Activated CD4-positive, alpha-beta T cell treated with anti-CD3 and anti-CD28 coated beads for 24 hours (primary cell): ENCODE measurements around the gene ARTN.

Experiments
- DNase-seq, 2 donors: peaks; one replicate each; pipeline ENCODE4 v3.0.0-alpha.2; 2020; ENCODE audit warnings: low read depth in 2 of 2

The ARTN gene

DNA sequence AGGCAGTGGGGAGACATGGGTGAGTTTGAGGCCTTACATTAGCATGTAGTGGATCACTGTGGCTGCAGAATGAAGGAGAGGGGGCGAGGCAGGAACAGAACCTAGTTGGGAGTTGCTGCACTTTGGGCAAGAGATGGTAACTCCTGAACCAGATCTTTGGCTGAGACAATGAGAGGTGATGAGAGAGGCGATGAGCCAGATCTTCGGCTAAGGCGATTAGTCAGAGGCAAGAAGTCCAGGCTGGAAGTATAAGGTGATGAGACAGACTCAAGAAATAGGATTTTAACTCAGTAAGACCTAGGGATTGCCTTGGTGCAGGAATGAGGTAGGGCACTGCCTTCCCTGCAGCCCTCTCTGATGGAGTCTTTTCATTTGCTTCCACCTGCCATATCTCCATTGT lies 9.1 kb upstream of the ARTN start:
- no peak for DNase-seq

DNA sequence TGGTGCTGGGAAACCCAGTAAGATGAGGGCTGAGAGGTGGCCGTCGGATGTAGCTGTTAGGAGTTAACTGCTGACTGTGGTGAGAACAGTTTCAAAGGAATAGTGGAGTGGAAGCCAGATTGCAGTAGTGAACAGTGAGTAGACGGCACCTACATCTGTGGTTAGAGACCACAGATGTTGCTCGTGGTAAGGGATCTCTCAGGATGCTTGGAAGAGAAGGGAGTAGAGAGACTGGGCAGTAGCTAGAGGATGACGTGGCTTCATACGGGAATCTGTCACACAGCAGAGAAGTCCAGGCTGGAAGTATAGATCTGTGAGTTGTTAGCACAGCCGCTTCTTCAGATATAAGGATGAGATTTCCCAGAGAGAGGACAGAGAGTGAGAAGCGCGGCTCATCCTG lies 7.8 kb upstream of the ARTN start:
- no peak for DNase-seq

DNA sequence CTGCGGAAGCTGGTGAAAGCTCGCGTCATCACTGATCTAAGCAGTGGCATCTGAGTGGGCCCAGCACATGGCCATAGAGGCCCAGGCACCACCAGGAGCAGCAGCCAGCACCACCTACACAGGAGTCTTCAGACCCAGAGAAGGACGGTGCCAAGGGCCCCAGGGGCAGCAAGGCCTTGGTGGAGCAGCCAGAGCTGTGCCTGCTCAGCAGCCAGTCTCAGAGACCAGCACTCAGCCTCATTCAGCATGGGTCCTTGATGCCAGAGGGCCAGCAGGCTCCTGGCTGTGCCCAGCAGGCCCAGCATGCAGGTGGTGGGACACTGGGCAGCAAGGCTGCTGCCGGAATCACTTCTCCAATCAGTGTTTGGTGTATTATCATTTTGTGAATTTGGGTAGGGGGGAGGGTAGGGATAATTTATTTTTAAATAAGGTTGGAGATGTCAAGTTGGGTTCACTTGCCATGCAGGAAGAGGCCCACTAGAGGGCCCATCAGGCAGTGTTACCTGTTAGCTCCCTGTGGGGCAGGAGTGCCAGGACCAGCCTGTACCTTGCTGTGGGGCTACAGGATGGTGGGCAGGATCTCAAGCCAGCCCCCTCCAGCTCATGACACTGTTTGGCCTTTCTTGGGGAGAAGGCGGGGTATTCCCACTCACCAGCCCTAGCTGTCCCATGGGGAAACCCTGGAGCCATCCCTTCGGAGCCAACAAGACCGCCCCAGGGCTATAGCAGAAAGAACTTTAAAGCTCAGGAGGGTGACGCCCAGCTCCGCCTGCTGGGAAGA lies 3.2 kb upstream of the ARTN start:
- no peak for DNase-seq

DNA sequence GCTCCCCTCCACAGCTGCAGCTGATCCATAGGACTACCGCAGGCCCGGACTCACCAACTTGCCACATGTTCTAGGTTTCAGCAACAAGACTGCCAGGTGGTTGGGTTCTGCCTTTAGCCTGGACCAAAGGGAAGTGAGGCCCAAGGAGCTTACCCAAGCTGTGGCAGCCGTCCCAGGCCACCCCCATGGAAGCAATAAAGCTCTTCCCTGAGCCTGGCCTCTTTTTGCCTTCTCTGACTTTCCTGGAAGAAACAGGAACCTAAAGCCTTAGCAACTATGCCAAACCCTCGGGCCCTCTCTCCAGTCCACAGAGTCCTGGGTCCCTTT lies 2.7 kb upstream of the ARTN start:
- no peak for DNase-seq

DNA sequence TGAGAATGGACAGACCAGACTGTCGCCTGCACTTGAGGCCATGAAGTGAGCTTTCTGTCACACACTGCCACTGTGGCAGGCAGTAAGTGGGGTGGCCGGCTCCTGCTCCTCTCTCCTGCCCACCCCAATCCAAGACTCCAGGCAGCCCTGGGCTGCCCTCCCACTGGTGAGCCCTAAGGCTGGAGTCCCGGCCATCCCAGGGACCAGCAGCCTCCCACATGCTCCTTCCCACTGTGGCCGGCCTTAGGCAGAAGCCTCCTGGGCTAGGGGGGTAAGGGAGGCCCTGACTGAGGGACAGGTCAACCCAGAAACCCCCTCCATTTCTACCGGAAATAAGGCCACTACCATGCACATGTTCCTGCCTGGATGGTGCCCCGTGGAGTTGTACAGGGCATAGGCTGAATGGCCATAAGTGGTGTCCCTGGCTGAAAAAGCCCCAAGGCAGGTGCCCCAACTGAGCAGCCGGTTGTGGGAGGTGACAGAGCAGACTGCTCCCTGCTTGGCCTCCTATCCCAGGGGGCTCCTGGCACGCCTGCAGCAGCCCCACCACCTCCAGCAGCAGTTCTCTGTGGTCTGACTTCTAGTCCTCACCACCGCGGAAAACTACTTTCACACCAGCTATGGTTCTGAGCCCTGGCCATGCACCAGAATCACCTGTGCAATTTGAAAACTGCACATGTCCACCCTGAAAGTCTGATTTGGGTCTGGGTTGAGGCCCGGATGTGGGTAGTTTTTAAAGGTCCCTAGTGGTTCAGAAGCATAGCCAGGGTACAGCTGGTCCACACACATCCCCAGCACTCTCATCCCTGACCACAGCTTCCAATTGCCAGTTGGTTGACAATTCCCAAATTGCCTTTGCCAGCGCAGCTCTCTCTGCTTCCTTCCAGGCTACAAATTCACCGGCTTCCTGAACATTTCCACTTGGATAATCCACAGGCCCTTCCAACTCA lies 1.6 kb upstream of the ARTN start:
- no peak for DNase-seq

DNA sequence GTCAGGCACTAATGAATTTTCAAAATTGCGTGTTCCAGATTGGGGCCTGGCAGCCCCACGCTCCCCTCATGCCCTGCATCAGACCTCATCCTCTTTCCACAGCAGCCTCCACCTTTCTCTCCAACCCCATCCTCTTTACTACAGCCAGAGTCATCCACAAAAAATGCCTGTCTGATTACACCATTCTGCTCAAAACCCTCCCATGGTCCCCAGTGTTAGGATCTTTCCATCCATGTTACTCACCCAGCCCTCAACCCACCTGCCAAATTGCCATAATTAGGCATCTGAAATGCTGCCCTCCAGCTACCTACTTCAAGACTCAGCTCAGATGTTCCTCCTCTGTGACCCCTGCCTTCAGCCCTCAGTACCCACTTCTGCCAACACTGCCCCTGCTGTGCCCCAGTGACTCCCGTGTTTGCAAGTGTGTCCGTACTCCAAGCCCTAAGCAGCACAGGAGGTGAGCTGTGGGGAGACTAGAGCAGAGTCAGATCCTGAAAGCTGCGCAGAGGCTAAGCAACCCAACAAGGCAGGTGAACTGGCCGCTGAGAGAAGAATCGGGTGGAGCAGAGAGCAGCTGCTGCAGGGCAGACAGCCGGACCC lies 715 bp upstream of the ARTN start:
- DNase-seq = no peak

DNA sequence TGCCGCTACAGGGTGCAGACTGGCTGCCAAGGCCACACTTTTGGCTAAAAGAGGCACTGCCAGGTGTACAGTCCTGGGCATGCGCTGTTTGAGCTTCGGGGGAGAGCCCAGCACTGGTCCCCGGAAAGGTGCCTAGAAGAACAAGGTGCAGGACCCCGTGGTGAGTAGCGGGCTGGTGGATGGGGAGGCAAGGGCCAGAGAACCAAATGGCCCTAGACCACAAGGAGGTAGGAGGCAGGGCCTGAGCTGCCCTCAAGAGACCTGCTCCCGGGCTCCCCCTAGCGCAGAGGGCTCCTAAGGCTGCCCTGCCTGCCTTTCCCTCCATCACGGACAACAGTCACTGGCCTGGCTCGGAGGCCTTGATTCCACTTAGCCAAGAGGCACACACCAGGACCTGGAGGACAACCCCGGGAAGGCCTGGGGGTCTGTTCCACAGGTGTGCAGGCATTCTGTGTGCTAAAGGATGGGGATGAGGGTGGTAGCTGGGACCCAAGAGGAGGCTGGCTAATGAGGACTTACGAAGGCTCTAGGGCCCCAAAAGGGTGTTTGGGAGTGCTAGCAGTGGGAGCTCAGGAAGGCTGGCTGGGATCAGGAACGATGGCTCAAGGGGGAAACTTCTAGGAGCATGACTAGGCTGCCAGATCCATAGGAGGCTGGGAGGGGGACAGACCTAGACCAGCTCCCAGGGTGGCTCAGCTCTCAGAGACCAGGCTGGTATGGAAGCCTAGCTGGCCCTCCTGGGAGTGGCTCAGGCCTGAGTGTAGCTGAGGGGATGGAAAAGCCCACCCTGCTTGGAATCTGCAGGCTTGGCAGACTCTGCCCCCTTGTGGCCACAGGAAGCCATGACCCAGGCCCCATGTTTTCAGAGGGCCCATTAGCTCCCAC lies 742 bp downstream of the ARTN start:
- DNase-seq = peak; percentile 30 to 51

DNA sequence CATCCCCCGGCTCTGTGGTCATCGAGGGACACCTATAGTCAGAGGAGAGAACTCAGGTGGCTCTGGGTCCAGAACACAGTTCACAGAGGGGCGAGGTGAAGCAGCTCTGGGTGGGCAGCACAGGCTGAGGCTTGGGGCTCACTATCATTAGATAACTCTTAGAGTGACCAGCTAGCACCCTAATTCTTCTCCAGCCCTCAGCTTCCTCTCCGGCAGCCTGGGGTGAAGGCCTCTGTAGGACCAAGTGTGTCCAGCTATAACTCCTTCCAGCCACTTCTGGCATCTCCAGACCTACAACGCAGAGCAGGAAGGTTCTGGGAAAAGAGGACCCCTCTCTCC lies 1.4 kb downstream of the ARTN start:
- DNase-seq = no peak

DNA sequence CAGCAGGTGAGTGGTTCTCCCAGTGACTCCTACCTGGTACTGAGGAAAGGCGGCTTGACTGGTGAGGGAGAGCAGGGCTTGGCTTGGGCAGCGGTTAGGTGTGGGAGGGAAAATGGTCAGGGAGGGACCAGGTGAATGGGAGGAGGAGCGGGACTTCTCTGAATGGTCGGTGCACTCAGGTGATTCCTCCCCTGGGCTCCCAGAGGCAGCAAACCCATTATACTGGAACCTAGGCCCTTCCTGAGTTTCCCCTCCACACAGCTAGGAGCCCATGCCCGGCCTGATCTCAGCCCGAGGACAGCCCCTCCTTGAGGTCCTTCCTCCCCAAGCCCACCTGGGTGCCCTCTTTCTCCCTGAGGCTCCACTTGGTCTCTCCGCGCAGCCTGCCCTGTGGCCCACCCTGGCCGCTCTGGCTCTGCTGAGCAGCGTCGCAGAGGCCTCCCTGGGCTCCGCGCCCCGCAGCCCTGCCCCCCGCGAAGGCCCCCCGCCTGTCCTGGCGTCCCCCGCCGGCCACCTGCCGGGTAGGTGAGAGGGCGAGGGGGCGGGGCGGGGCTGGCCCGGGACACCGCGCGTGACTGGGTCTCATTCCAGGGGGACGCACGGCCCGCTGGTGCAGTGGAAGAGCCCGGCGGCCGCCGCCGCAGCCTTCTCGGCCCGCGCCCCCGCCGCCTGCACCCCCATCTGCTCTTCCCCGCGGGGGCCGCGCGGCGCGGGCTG lies 2.3 kb downstream of the ARTN start:
- no peak for DNase-seq

DNA sequence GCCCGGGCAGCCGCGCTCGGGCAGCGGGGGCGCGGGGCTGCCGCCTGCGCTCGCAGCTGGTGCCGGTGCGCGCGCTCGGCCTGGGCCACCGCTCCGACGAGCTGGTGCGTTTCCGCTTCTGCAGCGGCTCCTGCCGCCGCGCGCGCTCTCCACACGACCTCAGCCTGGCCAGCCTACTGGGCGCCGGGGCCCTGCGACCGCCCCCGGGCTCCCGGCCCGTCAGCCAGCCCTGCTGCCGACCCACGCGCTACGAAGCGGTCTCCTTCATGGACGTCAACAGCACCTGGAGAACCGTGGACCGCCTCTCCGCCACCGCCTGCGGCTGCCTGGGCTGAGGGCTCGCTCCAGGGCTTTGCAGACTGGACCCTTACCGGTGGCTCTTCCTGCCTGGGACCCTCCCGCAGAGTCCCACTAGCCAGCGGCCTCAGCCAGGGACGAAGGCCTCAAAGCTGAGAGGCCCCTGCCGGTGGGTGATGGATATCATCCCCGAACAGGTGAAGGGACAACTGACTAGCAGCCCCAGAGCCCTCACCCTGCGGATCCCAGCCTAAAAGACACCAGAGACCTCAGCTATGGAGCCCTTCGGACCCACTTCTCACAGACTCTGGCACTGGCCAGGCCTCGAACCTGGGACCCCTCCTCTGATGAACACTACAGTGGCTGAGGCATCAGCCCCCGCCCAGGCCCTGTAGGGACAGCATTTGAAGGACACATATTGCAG lies 3.0 kb downstream of the ARTN start:
- DNase-seq = no peak

DNA sequence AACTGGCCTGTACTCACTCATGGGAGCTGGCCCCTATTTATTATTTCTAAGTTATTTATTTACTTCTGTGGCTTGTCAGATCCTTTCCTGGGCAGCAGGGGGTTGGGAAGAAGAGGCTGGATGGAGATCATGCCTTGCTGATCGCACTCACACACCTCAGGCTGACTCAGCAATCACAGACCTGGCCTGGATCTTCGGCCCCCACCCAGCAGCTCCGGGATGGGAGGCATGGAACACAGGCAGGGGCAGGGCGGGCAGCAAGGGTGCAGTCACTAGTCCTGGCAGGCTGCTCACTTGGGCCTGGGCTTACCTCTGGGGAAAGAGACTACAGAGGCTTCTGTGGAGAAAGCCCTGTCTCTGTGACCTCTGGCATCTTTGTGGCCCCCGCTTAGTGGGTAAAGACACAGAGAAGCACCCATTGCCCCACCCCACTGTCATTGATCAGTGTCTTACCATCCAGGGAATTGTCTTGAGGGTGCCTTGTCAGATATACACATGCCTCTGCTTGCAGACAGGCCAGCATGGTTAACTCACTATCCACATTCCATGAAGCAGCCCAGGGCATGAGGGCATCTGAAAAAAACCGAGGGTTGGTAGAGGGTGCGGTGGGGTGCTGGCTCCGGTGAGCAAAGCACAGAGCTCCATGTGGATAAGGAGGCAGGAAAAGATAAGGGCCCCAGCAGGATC lies 3.7 kb downstream of the ARTN start:
- DNase-seq = no peak

DNA sequence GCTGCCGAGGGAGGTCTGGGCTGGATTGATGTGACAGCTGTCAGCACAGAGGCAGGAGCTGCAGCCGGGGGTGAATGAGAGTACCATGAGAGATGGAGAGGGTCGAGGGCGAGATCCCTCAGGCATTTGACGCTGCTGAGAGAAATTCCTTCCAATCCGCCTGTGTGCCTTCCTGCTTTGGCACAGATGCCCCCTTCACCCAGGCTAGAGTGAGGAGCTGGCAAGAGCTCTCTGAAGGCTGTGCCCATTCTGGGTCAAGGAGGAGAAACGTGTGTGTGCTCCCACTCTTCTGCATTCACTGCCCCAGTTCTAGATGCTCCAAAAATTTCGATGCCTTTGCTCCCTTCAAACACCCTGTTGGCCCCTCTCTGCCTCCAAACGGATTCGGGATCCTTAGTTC lies 4.8 kb downstream of the ARTN start:
- no peak for DNase-seq

DNA sequence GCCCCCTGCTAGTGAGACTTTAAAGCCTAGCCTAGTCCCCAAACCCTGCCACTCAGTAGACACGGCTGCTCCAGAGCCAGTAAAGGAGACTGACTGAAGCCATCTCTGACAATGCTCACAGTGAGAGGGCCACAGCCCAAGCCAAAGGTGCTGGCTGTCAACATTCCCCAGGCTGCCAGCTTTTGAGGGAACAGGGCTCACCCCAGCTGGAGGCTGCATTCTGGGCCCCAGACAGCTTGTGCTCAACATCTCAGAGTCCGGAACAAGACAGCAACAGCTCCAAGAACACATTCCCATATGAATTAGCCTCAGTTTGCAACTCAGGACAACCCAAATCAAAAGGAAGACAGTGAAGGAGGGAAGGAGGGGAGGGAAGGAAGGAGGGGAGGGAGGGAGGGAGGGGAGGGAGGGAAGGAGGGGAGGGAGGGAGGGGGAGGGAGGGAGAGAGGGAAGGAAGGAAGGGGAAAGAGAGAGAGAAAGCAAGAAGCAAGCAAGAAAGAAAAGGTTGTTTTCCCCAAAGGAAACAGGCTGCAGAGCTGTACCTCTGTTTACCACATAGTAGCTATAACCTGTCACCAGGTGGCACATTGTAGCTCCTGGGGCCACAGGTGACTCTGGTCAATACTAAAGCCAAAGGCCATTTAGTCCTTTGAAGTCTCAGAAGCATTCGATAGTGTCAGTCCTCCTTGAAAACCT lies 5.4 kb downstream of the ARTN start:
- DNase-seq = no peak

DNA sequence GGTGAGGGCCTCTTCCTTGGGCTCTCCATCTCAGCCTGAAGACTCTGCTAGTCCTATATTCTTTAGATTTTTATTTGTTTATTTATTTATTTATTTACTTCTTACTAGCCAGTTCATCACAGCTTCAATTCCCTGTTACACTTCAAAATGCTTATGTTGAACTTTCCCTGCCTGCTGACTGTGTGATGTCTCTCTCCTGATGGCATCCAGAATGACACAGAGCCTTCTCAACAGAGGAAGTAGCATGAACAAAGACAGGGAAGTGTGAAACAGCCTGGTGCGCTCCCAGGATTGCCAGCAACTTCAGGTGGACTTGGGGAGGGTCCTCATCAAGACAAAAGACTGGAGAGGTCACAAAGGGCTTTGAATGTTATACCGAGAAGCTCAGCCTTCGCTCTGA lies 8.8 kb downstream of the ARTN start:
- DNase-seq = no peak

DNA sequence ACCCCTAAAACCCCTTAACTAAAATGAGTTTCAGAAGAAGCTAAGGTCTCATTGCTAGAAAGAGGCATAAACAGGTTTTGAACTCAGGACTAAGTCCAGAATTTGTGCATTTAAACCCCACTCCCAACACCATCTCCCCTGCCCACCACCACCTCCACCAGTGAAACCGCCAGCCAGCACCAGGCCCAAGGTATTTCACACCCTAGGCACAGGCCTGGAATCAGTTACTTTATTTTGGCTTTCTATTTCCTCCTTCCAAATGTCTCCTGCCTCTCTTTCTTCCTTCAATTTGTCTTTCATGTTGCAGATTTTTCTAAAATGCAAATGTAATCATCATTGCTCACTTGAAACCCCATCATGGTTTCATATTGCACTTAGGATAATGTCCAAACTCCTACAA lies 11.3 kb downstream of the ARTN start:
- DNase-seq = no peak

DNA sequence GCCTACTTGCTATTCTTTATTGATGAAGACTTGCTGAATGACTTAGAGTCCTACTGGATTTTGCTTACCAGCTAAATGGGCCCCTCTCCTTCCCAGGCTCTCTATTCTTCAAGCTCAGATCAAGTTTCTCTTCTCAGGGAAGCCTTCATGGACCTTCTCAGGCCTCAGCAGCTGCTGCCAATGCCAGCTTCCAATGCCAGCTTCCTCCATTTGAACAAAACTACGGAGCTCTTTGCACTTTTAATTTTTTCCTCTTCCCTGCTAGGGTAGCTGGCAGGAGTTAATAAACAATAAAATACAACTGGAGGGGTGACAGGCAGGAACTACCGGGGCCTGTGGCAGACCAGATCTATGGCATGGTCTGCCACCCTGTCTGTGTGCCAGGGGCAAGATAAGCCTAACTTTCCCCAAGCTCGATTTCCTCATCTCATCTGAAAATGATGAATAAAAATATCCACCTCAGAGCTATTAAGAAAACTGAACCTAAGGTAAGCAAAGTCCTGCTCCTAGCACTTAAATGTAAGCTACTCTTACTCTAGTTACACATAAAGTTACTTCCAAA lies 12.2 kb downstream of the ARTN start:
- no peak for DNase-seq

DNA sequence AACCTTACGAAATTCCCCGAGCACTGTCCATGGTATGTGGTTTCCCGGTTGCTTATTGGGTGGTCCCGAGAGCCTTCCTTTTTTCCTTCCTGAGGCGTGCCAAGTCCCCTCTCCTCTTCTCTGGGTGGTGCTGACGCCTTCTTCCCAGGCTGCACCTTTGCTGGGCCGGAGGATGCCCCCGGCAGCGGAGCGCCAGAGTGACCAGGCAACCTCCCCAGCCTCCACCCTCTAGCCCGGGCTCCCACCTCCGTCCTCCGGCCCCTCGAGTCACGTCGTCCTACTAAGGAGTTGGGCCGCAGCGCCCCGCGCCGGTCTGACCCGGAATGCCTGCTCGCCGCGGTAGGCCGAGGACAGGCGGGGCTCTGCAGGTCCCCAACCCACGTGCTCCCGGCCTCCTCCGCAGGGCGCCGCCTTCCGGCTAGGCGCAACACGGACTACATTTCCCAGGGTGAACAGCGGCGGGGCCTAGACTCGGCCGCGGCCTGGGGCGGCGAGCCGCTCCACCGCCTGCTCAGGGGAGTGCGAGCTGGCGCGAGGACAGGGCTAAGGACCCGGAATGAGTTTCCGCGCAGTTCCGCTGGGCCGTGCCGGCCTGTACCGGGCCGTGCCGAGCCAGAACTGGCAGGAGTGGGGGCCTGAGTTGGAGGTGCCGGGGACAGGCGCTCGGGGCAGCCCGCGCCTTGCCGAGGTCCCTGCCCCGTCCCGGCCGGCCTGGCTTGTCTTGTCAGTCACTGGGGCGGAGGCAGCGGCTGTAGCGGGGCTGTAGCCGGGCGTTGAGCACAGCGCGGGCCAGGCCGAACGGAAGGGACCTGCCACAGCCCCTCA lies 12.8 kb downstream of the ARTN start, which contains the start of gene IPO13:
Gene IPO13, plus strand, starts transcription at position 715 of the 825 bp plus-strand sequence. CDS start 651 bp downstream, outside the sequence.
- DNase-seq = peak; percentile 88 to 91
